Right forelimb (tissue), 1 donor: ENCODE data around the gene C8G.

ENCODE experiments used
- DNase-seq: peaks from one replicate; pipeline ENCODE4 v3.0.0-alpha.2; 2018

The C8G gene

DNA sequence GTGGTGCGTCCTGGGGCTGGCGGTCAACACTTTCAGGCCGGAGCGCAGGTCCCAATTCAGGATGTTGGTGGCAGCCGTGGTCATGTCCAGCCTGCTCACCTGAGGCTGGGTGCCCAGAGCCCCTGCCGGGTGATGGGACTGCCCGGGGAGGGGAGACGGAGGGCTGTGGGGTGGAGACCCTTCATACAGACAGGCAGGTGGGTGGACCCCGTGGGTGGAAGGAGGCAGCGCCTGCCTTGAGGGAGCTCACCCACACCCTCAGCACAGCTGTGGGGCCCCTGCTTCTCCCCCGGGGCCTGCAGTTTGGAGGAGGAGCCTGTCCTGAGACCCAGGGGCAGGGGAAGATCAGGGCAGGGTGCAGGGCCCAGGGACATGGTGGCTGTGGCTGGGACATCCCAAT is 25.3 kb downstream of the C8G start:
- DNase-seq = no peak

DNA sequence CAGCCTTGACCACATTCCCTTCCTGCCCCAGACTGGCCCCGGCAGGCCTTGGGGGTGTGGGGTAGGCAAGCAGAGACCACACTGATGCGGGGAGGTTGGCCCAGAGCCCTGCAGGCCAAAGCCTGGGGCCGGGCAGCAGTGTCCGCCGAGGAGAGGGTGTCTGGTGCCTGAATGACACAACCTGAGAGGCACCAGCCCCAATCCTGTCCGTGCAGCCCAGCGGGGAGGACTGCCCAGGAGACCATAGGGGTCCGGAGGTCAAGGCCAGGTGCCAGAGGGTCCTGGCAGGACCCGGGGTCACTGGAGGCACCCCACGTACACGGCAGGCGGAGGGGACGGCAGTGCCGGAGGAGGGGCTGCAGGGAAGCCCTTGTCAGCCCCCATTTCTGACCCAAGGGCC is 26.7 kb downstream of the C8G start:
- no peak for DNase-seq

DNA sequence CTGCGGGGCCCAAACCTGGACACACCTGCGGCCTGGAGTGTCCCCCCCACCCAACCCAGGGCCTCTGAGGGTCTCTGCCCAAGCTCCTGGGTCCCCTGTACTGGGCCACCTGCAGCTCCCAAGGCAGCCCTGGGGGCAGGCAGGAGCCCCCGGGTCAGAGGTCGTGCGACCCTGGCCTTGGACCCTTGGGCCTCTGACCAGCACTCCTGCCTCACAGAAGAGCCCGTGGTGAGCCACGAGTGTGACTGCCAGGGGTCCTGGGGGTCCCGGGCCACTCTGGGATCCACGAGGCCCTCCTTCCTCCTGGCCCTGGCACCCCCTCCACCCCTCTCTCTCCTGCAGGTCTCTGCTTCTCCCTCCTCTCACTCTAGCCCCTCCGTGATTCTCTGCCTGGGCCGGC is 27.3 kb downstream of the C8G start:
- DNase-seq = no peak

DNA sequence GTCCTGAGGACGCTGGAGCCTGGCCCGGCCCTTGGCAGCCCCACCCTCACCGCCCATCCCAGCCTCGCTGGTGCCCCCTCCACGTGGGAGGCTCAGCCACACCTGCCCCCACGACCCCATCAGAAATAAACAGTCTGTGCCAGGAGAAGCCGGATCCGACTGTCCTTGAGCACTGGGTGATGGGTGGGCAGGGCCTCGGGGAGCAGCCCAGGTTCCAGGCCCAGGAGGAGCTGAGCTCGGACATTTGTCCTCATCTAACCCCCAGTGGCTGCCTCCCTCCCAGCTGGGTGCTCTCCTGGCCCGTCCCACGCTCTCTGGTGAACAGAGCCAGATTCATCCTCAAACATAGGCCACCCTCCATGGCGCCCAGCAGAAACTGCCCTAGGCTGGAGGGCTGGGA is 27.7 kb downstream of the C8G start:
- no peak for DNase-seq

DNA sequence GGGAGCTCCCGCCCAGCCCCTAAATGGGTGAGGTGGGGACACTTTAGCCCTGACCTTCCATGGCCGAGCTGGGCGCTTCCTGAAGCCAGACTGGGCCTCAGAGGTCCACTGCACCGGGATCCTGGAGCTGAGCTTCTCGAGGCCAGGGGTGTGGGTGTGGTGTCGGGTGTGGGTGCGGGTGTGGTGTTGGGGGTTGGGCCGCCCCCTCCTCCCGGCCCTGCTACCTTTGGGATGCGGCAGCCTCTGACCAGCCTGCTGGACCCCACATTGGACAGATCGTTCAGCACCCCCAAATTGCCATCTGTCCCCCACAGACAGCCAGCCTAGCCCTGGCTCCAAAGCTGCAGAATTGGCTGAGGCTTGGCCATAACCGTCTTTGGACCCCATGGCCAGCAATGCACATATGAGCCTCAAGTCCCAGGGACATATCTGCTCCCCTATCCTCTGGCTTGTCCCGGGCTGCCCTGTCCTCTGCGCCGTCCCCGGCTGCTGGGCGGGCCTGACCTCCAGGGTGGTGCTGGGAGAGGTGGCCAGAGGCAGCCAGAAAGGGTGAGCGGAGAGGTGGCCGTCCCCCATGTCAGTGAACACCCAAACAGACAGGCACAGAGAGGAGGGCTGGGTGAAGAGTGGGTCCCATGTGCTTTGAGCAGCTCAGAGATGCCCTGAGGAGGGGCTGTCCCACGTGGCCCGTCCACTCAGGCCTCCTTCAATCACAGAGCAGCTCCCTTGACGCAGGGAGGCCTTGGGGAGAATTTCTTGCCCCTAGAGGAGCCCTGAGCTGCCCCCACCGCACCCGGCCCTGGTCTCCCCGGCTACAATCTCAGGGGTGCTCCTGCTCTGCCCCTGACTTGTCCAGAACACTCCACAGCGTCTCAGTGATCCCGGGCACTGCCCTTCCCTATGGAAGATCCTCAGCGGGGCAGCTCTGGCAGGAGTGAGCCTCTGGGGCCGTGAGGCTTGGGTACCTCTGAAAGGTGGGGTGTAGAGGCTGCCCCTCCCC is 28.9 kb downstream of the C8G start:
- no peak for DNase-seq

DNA sequence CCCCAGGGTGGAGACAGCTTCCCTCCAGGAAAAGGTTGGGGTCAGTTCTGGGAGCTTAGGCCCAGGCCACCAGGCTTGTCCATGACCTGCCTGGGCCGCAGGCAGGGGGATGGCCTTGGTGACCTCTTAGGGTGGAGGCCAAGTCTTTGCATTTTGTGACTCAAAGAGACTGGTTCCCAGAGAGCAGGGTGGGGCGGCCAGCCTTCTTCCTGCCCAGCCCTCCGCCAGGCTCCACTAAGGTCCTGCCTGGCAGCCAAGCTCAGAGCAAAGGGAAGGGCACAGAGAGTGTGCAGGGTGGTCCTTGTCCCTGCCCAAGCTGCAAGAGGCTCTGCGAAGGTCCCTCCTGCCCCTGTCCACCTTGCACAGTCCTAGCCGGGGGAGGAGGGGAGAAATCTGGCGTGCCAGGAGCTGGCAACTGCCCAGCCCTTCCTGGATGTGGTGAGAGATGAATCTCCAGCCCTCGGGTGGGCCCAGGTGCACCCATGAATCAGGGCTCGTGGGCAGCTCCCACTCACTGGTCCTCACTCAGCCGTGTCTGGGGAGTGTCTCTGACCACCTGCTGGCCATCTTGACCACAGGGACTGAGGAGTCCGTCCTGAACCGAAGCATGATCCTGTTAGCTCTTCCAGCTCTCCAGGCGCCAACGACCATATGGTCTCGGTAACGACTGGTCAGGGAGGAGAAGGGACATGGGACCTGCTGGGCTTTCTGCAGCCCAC is 29.9 kb downstream of the C8G start:
- no peak for DNase-seq

DNA sequence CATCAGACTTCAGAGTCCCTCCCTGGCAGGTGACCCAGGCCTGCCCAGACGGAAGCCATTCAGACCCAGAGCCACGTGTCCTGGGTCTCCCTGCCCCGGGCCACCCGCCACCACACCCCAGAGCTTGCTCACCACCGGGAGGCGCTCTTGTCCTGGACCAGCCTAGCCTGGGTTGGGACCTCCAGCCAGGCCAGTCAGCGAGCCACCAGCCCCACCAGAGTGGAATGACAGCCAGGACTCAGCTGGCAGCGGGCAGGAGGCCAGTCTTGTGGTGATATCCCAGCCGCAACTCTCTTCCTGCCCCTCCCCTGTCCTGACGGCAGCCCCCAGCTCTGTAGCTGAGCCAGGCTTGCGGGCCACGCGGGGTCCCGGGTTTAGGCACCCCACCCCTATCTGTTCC is 30.6 kb downstream of the C8G start:
- no peak for DNase-seq

DNA sequence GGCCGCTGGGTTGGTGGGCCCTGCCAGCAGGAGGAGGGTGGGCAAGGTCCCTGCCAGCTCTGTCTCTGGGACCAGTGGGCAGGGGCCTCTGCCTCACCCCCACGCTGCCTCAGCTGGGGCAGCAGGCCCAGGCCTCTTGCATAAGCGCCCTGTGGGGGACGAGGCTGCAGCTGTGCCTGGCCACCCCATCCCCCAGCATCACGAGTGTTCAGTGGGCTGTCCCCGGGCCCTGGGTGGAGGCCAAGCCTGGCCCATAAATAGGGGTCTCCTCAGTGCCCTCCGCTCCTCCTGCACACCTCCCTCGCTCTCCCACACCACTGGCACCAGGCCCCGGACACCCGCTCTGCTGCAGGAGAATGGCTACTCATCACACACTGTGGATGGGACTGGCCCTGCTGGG is 32.2 kb downstream of the C8G start, which contains the start of gene PTGDS:
Gene PTGDS, plus strand, starts transcription at position 282 of the 400 bp plus-strand sequence. Its CDS starts 75 bp downstream, at position 357.
- no peak for DNase-seq

DNA sequence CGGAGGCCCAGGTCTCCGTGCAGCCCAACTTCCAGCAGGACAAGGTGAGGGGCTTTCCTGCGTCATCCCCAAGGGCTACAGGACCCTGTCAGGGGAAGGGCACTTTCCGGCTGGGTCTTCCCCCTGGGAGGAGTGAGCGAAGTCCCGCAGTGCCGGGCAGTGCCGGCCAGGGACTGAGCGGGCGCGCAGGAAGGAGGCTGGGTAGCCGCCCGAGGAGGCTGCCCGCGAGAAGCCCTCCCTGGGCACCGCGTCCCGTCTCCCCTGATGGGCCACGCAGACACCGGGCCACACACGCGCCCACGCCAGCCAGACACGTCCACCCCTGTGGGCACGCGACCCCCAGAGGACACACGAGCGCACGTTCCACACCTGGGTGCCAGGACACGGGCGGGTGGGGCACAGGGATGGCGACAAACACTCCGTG is 32.6 kb downstream of the C8G start:
- no peak for DNase-seq

DNA sequence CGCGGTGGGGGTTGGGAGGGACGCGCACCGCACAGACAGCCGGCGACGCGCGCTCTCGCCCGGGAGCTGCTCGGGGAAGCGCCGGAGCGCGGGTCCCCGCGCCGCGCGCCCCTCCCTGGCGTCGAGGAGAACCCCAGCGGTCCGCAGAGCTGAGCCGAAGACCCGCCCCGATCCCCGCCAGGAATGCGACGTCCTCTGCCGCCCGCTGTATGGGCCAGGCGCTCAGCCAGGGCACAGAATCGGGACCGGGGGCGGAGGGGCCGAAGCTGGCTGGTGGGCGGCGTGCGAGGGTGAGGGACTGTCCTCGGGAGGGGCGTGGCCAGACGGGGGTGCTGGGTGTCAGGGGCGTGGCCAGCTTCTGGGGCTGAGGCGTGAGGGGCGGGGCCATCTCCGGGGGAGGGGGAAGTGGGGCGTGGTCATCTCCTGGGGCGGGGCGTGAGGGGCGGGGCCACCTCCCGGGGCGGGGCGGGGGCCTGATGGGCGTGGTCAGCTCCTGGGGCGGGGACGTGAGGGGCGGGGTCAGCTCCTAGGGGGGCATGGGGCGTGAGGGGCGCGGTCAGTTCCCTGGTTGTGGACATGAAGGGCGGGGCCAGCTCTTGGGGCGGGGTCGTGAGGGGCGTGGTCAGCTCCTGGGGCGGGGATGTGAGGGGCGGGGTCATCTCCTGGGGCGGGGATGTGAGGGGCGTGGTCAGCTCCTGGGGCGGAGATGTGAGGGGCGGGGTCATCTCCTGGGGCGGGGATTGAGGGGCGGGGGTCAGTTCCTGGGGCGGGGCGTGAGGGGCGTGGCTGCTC is 33.2 kb downstream of the C8G start:
- DNase-seq = peak; percentile 74

DNA sequence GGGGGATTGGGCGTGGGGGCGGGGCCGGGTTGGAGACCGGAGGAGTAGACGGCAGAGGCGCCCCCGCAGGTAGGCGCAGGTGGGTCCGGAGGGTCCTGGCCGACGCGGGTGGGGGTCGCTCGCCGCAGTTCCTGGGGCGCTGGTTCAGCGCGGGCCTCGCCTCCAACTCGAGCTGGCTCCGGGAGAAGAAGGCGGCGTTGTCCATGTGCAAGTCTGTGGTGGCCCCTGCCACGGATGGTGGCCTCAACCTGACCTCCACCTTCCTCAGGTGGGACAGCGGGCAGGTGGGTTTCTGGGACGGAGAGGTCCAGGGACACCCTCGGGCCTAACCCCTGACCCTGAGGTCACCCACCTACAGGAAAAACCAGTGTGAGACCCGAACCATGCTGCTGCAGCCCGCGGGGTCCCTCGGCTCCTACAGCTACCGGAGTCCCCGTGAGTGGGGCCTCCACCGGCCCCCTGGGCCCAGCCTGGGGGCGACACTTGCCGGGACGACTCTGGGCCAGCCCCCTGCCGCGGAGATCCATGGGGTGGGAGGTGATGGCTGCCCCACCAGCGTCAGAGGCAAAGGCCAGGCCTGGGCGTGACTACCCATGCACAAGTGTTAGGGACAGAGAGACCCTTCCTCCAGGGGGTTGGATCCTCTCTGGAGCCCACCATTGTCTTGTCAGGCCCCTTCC is 34.0 kb downstream of the C8G start:
- DNase-seq = no peak

DNA sequence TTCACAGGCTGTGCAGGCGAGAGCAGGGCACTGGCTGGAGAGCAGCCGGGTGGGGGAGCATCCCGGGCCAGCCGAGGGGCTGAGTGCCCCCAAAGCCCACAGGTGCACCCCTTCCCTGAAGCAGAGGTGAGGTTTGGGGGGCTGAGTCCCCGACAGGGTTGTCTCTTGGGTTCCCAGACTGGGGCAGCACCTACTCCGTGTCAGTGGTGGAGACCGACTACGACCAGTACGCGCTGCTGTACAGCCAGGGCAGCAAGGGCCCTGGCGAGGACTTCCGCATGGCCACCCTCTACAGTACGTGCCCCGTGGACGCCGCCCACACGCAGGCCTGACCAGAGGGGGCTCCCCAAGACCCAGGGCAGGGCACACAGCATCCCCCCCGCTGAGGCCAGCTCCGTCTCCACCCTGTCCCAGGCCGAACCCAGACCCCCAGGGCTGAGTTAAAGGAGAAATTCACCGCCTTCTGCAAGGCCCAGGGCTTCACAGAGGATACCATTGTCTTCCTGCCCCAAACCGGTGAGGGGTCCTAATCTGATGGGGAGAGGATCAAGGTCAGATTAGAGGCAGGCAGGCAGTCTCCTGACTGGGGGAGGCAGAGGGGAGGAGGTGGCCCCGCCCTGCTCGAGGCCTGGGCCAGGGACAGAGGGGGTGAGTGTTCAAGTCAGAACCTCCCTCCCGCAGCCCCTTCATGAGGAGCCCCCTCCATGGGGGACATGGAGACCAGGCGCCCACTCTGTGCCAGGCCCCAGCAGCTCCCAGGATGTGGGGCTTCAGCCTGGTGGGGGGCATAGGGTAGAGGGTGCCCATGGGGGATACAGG is 34.9 kb downstream of the C8G start:
- no peak for DNase-seq

DNA sequence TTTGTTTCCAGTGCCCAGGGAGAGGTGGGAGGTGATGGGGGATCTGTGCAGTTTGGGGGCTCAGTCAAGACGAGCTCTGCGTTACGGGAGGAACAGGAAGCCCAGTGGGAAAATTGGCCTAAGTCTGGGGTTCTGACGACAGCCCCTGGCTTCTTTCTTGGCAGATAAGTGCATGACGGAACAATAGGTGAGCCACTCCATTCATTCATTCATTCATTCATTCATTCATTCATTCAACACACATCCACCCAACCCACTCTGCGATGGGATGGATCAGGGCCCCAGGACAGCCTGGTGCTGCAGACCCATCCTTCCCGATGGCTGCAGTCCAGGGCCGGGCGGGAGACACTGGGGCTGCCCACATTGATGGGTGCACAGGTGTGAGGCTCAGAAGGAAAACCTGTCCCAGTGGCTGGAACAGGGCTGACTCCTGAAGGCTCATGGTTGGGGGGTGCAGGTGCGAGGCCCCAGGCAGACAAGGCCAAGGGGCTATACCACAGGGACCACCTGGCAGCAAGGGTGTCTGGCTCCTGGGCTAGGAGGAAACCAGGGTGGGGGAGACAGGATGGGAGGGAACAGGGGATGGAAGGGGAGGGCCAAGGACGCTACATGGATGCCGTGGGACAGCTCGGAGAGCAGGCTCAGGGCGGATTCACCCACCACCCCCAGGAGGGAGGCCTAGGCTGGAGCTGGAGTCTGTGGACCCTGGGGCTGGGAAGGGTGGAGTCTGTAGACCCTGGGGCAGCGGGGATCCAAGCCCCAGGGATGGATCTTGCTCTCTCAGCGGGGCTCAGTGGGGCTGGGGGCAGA is 35.8 kb downstream of the C8G start:
- DNase-seq = no peak

DNA sequence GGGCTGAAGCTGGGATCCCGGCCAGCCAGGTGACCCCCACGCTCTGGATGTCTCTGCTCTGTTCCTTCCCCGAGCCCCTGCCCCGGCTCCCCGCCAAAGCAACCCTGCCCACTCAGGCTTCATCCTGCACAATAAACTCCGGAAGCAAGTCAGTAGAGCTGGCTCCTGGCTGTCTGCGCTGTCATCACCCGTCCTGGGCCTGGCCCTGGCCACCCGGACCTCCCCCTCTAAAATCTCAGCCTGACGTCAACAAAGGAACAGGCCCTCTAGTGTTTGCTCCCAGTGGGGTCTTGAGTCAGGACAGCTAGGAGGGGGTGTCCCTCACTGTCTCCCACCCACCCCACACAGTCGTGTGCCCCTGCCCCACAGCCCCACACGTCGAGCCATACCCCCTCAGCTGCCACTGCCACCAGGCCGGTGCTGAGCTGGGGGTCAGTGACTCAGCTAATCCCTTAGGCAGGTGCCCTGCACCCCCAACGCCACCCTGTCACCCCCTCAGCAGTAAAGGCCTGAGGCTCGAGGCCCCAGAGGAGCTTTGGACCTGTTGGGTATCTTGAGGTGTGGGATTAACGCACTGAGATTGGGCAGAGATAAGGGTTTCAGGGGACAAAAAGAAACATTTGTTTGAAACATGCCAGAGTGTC is 36.7 kb downstream of the C8G start:
- no peak for DNase-seq

DNA sequence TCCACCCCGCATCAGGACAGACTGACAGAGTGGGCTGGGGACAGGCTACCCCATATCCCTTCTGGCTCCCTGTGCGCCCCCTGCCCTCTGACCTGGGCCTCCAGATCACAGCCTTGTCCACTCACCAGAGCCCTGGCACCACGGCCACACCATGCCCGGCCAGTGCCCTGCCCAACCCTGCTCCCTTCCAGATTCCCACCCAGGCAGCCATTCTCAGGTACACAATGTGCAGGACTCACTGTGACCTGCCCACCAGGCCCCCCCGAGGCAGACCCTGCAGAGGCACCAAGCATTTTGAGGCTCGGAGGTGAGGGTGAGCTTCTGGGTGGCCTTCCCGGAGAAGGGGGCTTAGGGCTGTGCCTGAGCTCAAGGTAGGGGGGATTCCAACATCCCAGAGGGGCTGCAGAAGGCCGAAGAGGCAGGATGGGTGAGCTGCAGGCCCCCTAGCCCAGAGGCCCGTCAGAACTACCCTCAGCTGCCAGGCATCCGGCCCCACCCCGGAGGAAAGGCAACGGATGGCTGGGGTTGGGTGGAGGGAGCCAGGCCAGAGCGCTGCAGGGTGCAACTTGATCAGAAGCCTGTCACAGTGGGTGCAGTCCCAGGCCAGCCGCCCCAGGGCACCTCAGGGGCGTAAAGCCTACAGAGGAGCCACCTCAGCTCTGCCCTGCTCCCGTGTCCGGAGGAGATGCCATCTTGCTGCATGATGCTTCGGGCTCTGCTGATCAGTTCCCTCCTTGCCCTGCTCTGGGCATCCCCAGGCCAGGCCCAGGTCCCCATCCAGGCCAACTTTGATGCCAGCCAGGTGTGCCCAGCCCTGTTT is 37.4 kb downstream of the C8G start, which contains the start of gene LCNL1:
Gene LCNL1, plus strand, starts transcription at position 762 of the 820 bp plus-strand sequence. CDS start 594 bp downstream, outside the sequence.
- DNase-seq = no peak

DNA sequence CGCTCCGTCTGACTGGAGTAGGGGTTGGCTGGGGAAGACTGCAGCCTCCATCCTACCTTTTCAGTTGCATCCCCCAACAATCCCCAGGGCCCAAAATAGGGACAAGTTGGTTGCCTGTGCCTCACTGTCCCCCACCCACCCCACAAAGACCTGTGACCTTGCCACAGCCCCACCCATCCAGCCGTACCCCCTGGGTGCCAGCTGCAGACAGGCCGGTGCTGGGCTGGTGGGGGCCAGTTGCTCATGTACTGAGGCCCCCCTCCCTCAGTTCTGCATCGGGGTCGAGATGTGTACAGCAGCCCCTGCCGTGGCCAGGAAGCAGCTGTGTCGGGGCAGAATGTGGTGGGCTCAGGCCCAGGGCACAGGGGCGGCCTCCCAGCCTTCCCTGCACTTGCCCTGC is 38.1 kb downstream of the C8G start:
- DNase-seq = no peak

DNA sequence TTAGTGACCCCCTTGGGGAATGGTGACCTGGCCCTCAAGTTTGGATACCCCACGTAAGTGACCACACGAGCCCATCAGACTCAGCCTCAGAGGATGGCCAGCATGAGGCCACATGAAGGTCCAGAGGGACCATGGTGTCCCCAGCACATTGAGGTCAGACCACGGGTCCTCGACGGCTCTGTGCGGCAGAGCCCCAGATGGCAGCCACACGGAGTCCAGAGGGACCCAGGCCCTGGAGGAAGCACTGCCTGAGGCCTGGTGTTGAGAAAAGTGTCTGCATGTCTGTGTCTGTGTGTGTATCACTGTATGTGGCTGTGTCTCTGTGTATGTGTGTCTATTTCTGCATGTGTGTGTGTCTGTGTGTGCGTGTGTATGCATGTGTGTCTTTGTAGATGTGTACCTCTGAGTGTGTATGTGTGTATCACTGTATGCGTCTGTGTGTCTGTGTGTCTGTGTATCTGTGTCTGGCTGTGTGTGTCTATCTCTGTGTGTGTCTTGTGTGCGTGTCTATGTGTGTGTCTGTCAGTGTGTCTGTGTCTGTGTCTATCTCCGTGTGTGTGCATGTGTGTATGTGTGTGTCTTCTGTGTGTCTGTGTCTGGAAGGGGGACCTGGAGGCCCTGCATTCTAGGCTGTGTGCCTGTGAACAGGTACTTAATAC is 38.7 kb downstream of the C8G start:
- DNase-seq = no peak

DNA sequence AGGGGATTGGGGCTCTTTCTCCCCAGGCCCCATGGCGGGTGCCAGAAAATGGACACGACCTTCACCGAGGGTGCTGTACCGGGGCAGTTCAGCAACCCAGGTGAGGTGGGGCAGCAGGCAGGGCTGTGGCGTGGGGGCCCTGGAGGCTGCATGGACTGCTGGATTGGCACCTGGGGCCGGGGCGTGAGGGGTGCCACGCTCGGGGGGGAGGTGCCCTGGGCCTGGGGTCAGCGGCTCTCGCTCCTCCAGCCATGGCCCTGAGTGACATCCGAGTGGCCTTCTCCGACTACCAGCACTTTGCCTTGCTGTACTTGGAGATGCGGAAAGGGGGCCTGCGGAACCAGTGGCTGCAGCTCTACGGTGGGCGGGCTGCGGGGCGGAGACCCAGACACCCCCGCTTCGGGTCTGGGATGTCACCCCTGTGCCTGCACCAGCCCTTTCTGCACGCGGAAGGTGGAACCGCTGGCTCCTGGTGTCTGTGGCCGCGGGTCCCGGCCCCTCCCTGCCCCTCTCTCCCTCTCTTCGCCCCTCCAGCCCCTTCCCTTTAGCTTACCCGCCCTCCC is 39.5 kb downstream of the C8G start:
- no peak for DNase-seq
